Spinal cord (tissue), 10 donors: ENCODE results near the gene RIPK4. TPM values are rescaled to one million over a fixed set of nuclear protein-coding genes. Genes with fewer than 3 reads are reported as not detected.

ENCODE experiments used
- DNase-seq, 6 donors: peaks; one replicate each; pipeline versions ENCODE4 v3.0.0 to v3.0.0-alpha.2; 2013 to 2015; ENCODE audit warnings: low spot score in 6 of 6, low read depth in 4 of 6
- H3K27ac ChIP-seq: one replicate; pipeline ENCODE4 v1.5.1; 2013; ENCODE audit warnings: low read depth, low read length, control low read depth
- H3K27me3 ChIP-seq: one replicate; pipeline ENCODE4 v1.6.1; 2013; ENCODE audit warnings: low read length; ENCODE audit not compliant: control insufficient read depth, insufficient read depth
- H3K36me3 ChIP-seq: one replicate; pipeline ENCODE4 v1.6.1; 2013; ENCODE audit warnings: low read length; ENCODE audit not compliant: control insufficient read depth, insufficient read depth
- H3K4me1 ChIP-seq: one replicate; pipeline ENCODE4 v1.6.1; 2013; ENCODE audit warnings: low read length; ENCODE audit not compliant: control insufficient read depth, insufficient read depth
- H3K4me3 ChIP-seq: one replicate; pipeline ENCODE4 v1.5.1; 2013; ENCODE audit warnings: low read depth, low read length, control low read depth
- H3K9me3 ChIP-seq: one replicate; pipeline ENCODE4 v1.6.1; 2013; ENCODE audit warnings: low read length; ENCODE audit not compliant: control insufficient read depth, insufficient read depth
- WGBS: methylation state at CpG from one replicate; pipeline ENCODE4 v1.1.5; 2013; ENCODE audit warnings: missing lambda C conversion rate; ENCODE audit not compliant: insufficient coverage; 5-methylcytosine and 5-hydroxymethylcytosine counted together
- polyA plus RNA-seq, 2 donors: library from polyadenylated mRNA; unstranded; fragments of 120-200 nt; gene quantifications; one replicate each; pipeline ENCODE4 v1.2.1, GENCODE V29; 2013; ENCODE audit not compliant: insufficient read length in 2 of 2
- total RNA-seq, 2 donors: library from RNA; depleted of rRNA in 1 of 2; stranded (reverse); fragments of 120-200 nt in 1 of 2; fragments of >200 nt in 1 of 2; gene quantifications; one replicate each; pipeline versions ENCODE4 v1.2.3 to v1.2.4, GENCODE V29; 2013 to 2014
- donor health status: healthy.

Gene RIPK4
- total and polyA plus RNA-seq, 4 donors, result 0.10 to 0.11 (median 0.11) TPM; not detected in 1

DNA sequence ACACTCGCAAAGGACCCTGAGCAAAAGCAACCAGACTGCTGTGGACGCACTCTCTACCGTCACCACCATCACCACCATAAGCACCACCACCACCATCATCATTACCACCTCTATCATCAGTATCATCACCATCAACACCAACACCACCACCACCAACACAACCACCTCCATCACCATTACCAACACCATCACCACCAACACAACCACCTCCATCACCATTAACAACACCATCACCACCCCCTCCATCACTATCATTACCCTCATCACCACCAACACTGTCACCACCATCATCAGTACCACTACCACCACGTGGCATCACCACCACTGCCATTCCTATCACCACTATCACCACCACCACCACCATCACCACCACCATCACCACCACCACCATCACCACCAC, 38.8 kb upstream of the RIPK4 start:
- no peaks in the 10 kb centered on the region for H3K9me3 ChIP-seq
- no peak overlapping the region for H3K4me3 ChIP-seq
- no peaks in the 10 kb centered on the region for H3K27me3 ChIP-seq
- H3K27ac ChIP-seq, result no peak overlapping the region
- H3K4me1 ChIP-seq, result peaks cover 11% of the 10 kb centered on the region
- 92% methylated on average over 3 of the region's 4 CpGs for WGBS
- DNase-seq, result no peak
- peaks cover 56% of the 10 kb centered on the region for H3K36me3 ChIP-seq

DNA sequence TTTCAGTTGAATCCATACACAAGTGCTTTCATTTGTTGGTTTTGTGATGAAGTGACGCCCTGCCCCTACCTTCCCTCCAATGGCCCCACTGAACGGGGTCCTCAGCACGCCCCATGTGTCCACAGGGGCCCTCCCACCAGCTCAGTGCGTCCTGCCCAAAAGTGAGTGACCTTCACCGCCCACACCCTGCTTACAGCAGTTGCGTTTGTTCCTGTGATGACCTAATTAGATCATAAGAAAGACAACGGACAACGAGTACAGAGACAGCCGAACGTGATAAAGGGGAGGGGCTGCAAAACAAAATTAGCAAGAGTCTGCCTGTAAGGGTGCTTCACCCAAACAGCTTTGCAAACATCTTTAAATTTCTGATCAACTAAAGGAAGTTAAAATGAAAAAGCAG, 38.2 kb upstream of the RIPK4 start:
- Histone ChIP-seq H3K36me3 (peaks cover 53% of the 10 kb centered on the region), H3K9me3 (no peaks in the 10 kb centered on the region), H3K4me3 (no peak overlapping the region), H3K27me3 (no peaks in the 10 kb centered on the region), H3K4me1 (peaks cover 11% of the 10 kb centered on the region), H3K27ac (no peak overlapping the region)
- DNase-seq, result no peak
- WGBS, result 89% methylated on average over 5 of the region's 10 CpGs

DNA sequence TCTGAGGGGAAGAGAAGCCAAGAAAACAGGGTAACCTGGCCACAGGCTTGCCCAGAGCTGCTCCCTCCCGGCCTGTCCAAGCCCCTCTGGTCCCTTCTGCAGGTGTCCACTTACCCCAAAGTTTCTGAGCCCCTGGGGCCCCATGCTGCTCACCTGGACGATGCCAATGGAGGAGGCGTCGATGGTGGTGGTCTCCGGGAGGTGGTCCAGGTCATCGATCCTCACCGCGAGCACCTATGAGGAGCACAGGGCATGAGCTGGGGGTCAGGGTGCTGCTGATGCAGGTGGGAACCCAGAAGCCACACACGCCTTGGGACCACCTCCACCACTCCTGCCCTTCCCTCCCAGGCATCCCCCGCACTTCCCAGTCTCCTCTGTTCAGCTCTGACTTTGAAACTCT, 37.5 kb upstream of the RIPK4 start:
- peaks cover 11% of the 10 kb centered on the region for H3K4me1 ChIP-seq
- WGBS, result 98% methylated on average over 10 of the region's 10 CpGs
- DNase-seq, result no peak
- H3K27me3 ChIP-seq, result no peaks in the 10 kb centered on the region
- H3K36me3 ChIP-seq, result peaks cover 52% of the 10 kb centered on the region
- H3K9me3 ChIP-seq, result no peaks in the 10 kb centered on the region
- no peak overlapping the region for H3K4me3 ChIP-seq
- no peak overlapping the region for H3K27ac ChIP-seq

DNA sequence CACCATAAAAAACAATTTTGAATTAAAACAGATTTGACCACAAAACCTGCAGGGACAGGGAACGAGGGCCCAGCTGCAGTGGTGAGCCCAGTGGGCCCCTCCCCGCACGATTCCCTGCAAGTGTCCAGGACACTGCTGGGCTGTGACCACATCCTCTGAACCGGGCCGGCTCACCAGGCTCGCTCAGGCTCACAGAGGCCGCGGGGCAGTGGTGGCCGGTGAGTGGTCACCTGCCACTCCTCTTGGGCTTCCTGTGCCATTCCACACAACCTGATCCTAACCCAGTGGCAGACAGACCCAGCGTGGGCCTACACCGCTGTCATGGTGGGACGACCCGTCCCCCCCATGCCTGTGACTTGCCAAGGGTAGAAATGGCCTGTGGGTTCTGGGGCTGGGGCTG, 36.5 kb upstream of the RIPK4 start:
- no peaks in the 10 kb centered on the region for H3K27me3 ChIP-seq
- WGBS, result 87% methylated on average over 13 of the region's 13 CpGs
- H3K4me3 ChIP-seq, result no peak overlapping the region
- H3K36me3 ChIP-seq, result peaks cover 50% of the 10 kb centered on the region
- H3K9me3 ChIP-seq, result no peaks in the 10 kb centered on the region
- H3K27ac ChIP-seq, result no peak overlapping the region
- peaks cover 11% of the 10 kb centered on the region for H3K4me1 ChIP-seq
- DNase-seq, result no peak

DNA sequence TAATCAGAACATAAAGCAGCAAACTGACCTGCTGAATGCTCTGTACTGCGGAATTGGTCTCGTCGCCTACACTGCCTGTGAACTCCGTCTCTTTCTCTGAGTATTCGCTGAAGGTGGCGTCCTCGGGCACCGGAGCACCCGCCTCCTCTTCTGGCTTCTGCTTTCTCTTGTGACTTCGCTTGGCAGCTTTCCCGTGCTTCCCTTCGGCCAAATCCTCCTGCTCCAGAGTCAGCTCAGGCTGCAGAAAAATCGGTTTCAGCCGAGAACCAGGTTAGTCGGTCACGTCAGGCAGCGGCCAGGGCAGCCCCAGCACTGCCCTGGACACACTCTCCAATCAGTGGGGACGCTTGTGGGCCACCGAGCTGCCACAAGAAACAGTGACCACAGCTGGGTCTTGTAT, 35.8 kb upstream of the RIPK4 start:
- peak in 5 of 6 donors; percentile 38 to 75 (median 45) for DNase-seq
- Histone ChIP-seq H3K36me3 (peaks cover 46% of the 10 kb centered on the region), H3K27me3 (no peaks in the 10 kb centered on the region), H3K4me3 (no peak overlapping the region), H3K4me1 (peaks cover 11% of the 10 kb centered on the region), H3K9me3 (no peaks in the 10 kb centered on the region), H3K27ac (no peak overlapping the region)
- WGBS, result 56% methylated on average over 17 of the region's 19 CpGs

DNA sequence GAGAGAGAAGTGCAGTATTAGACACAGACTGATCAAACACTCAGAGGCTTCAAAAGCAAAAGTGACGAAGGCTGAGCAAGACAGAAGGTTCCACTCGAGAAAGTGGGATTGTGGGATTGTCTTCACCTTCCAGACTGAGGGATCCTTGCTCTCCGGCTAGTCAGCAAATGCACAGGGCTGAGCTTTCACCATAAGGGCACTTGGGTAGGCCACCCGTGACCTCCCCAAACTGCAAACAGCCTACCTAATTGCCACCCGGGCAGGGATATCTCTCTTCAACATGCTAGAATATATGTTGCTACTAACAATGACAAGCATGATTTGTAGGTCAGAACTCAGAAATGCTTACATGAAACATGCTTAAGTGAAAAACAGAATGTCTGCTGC, 35.3 kb upstream of the RIPK4 start:
- H3K9me3 ChIP-seq, result no peaks in the 10 kb centered on the region
- DNase-seq, result no peak
- peaks cover 11% of the 10 kb centered on the region for H3K4me1 ChIP-seq
- no peak overlapping the region for H3K4me3 ChIP-seq
- H3K27ac ChIP-seq, result no peak overlapping the region
- no peaks in the 10 kb centered on the region for H3K27me3 ChIP-seq
- 97% methylated on average over 3 of the region's 5 CpGs for WGBS
- H3K36me3 ChIP-seq, result peaks cover 46% of the 10 kb centered on the region

DNA sequence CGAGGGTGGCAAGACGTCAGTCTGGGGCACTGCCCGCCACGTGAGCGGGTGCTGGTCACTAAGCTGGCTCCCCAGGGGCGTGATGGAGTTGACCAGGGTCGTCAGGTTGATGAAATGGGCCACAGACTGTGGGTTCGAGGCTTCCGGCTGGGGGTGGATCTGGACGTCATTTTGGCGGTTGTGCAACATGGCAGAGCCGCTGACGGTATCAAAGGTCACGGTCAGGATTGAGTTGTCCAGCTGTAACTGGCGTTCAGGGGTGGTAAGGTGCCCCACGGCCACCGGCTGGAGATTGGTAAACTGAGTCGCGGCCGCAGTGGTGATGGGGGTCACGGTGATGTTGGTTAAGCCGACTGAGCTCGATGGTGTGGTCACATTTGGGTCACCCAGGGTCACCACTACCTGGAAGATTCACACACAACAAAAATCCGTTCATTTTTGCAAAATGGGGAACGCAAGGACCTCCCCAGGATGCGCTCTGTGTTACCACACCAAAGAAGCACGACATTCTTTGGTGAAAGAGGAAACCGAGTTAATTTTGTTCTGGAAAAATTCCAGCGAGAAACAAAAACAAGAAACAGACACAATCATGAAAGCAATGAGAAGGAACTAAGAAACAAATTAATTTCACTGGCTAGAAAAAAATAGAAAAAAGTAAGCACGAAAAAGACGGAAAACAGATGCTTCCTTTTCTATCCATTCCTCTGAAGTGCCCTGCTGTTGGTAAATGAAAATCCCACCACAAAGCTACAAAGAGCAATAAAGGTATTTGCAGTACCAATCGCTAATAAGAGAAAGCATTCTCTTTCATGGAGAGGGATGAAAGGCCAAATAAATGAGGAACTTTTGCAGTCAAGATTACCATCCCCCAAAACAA, 34.7 kb upstream of the RIPK4 start:
- Histone ChIP-seq H3K27me3 (no peaks in the 10 kb centered on the region), H3K9me3 (no peaks in the 10 kb centered on the region), H3K36me3 (peaks cover 50% of the 10 kb centered on the region), H3K4me1 (peaks cover 14% of the 10 kb centered on the region), H3K27ac (no peak overlapping the region), H3K4me3 (no peak overlapping the region)
- 95% methylated on average over 26 of the region's 32 CpGs for WGBS
- no peak for DNase-seq

DNA sequence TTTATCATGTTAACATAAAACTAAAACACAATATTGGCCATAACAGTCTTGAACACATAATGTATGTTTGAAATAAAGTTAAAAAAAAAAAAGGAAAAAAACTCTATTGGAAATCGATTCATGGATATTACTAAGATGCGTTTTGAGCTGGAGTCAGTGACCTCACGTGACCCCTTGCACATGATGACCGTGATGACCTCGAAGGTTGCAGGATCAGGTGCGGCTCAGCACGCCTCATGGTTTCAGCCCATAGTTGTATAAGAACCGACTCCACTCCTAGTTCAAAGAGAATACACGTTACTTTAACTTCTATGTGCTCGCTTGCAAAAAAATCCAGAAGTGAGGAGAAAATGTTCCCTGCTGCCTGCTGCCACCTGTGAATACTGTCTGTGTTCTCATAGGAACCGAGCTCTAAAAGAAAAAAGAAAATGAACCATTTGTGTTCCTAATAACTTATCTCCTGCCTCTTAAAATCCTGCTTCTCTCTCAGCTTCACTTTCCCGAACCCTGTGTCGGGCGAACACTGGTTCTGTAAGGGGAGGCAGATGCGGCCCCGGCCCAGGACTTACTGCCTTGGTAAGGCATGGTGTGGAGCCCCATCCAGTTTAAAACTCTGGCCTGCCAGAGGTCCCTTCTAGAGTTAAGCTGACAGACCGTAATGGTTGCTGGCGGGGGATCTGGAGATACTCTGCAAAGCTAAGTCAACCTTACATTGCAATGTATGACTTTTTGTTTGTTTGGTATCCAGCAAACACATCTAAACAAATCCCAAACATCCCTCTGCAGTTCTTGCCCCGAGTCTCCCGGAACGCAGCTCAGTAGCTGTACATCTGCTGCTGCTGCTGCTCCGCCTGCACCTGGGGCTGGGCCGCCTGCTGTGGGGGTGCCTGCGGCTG, 33.8 kb upstream of the RIPK4 start:
- WGBS, result 90% methylated on average over 20 of the region's 24 CpGs
- DNase-seq, result no peak
- H3K4me1 ChIP-seq, result peaks cover 15% of the 10 kb centered on the region
- H3K27ac ChIP-seq, result no peak overlapping the region
- no peaks in the 10 kb centered on the region for H3K9me3 ChIP-seq
- peaks cover 49% of the 10 kb centered on the region for H3K36me3 ChIP-seq
- H3K4me3 ChIP-seq, result no peak overlapping the region
- H3K27me3 ChIP-seq, result no peaks in the 10 kb centered on the region

DNA sequence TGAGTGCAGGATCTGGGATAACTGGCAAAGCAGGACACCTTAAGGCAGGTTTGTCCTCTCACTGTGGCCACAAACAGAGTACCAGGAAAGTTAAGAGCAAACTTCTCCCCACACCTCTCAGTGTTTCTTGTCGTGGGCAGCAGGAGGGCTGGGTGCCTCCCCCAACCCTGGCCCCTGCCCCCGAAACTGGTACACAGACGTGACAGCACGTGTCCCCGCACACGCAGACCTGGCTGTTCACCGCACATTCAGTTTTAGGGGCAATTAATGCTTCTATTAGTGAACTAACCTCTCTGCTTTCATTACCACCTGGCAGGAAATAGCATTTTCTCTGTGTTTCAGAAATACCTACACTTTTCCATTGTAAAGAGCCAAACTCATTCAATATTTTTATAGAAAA, 32.9 kb upstream of the RIPK4 start:
- peaks cover 45% of the 10 kb centered on the region for H3K36me3 ChIP-seq
- no peak for DNase-seq
- H3K4me3 ChIP-seq, result no peak overlapping the region
- H3K27ac ChIP-seq, result no peak overlapping the region
- H3K4me1 ChIP-seq, result peaks cover 15% of the 10 kb centered on the region
- no peaks in the 10 kb centered on the region for H3K27me3 ChIP-seq
- H3K9me3 ChIP-seq, result no peaks in the 10 kb centered on the region
- WGBS, result 94% methylated on average over 6 of the region's 7 CpGs
